C4-2B (cell line): ENCODE results near the gene CTCFL.
A peak's percentile ranks its signal among the peaks of the same experiment; 100 is the strongest.

ENCODE experiments used
- H3K27ac ChIP-seq: fragments of 450-650 bp; 2 replicates; pipeline ENCODE4 v1.5.1; 2017
- CTCF ChIP-seq: fragments of 450-650 bp; conservative IDR thresholded peaks from 2 replicates; pipeline ENCODE4 v1.5.1; 2017; ENCODE audit warnings: mild to moderate bottlenecking
- ZFX ChIP-seq: fragments of 450-650 bp; IDR thresholded peaks from 2 replicates; pipeline ENCODE4 v1.6.1; 2017

The CTCFL gene

DNA sequence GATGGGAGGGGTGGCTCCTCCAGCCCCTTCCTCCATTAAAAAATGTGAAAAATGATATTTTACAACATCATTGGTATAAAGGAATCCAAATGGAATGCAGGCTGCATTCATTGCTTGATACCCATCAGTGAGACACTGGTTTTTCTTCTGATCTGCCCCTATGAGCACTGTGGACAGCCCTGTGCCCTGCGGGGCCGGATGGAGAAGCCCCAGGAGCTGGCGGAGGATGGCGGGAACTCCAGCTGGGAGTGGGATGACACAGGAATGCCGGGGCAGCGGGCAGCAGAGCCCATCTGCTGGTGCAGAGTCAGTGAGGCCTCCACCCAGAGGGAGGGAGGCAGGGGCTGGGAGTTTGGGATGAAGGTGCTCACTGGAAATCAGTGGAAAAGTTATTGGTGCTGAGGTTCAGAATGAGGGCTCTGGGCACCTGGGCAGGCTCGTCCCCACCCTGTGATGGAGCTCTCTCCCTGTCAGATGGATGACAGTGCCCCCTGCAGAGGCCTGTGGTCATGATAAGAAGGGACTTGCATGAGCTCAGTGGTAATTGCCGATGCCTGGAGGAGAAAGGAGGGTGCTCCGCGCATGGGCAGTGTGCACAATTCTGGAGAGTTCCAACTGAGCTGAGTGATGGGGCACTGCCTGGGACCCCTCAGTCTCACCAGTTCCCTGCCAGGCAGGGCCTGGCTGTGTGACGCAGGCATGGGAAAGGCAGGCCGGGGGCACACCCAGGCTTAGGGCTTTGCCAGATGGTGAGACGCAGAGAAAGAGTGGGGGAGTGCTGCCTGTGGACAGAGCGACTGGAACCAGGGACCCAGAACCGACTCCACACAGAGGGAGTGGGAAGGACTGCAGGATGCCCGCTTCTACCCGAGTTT is 23.2 kb downstream of the CTCFL start:
- H3K27ac ChIP-seq: no peak overlapping the region
- TF ChIP-seq CTCF (no peak), ZFX (no peak)

GRCh38 chr20:57500962-57501361 is 24.0 kb downstream of the CTCFL start:
- H3K27ac ChIP-seq: no peak overlapping the region
- TF ChIP-seq CTCF (no peak), ZFX (no peak)

DNA sequence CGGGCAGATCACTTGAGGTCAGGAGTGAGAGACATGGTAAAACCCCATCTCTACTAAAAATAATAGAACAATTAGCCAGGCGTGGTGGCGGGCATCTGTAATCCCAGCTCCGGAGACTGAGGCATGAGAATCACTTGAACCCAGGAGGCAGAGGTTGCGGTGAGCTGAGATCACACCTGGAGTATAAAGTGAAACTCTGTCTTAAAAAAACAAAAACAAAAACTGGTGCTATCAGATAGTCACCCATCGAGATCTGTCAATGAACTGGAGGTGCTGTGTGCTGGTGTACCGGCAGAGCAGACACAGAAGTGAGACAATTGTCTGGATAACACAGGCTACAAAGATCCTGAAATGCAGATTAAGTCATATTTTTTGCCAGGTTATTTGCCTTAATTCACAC is 24.7 kb downstream of the CTCFL start:
- TF ChIP-seq ZFX (no peak), CTCF (no peak)
- H3K27ac ChIP-seq: no peak overlapping the region

DNA sequence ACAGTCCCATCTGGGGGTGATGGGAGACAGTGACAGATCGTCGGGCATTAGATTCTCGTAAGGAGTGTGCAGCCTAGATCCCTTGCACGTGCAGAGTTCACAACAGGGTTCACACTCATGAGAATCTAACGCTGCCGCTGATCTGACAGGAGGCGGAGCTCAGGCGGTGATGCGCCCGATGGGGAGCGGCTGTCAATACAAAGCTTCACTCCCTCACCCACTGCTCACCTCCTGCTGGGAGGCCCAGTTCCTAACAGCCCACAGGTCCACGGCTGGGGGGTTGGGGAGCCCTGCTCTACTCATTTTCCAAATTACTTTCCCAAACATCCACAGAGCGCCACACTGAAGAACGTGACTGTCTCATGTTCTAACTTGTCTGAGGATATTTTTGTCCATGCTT is 25.3 kb downstream of the CTCFL start:
- no peak overlapping the region for H3K27ac ChIP-seq
- TF ChIP-seq ZFX: no peak
- TF ChIP-seq CTCF: no peak

DNA sequence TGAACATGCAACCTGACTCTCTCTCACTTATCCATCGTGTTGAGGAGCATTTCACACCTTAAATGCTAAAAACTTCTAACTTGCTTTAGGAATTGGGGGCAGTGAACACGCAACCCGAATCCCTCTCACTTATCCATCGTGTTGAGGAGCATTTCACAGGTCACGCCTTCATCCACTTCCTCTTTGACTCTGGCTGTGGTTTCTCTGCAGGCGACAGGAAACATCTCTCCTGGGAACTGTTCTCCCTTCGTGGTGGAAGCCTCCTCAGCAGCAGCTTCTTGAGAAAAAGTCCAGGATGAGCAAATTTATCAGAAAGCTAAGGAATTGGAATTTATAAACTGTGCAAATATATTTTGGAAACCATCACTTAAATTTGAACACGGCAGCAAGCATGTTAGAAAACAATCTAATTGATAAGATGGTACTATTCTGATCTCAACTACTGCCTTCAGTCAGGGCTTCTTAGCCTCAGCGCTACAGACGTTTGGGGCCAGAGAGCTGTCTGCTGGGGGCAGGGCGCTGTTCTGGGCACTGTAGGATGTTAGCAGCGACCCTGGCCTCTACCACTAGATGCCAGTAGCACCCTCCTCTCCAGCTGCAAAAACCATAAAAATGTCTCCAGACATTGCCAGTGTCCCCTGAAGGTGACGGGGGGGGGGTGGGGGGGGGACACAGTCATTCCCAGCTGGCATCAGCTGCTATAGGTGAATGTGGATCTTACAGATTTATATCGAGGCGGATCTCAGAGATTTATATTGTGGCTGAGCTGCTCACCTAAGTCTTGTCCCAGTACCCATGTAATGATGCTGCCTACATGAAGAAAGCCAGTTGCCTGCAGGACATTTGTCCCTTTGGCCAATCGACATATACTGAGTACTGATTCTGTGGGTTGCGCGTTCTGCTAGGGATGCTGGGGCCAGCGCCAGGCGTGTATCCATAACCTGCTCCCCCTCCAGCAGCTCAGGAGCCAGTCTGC is 26.2 kb downstream of the CTCFL start:
- no peak overlapping the region for H3K27ac ChIP-seq
- peak; percentile 51 for TF ChIP-seq CTCF
- no peak for TF ChIP-seq ZFX

DNA sequence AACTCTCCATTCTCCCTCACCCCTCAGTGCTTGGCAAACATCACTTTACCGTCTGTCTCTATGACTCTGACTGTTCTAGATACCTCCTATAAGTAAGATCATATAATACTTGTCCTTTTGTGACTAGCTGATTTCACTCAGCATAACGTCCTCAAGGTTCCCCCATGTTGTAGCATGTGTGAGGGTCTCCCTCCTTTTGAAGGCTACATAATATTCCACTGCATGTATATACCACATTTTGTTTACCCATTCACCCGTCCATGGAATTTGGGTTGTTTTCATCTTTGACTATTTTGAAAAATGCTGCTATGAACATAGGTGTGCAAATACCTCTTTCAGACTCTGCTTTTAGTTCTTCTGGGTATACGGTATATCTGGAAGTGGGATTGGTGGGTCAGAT is 28.3 kb downstream of the CTCFL start:
- H3K27ac ChIP-seq: no peak overlapping the region
- TF ChIP-seq ZFX (no peak), CTCF (no peak)

GRCh38 chr20:57495978-57496377 is 29.0 kb downstream of the CTCFL start:
- H3K27ac ChIP-seq: no peak overlapping the region
- no peak for TF ChIP-seq CTCF
- TF ChIP-seq ZFX: no peak
